ENCODE measurements around the gene SAYSD1.

Gene SAYSD1

GRCh38 chr6:39077882-39078594 is 36.9 kb downstream of the SAYSD1 start:
- no peak for DNase-seq

- no peak for DNase-seq
These were observed 38.1 kb downstream of the SAYSD1 start for GRCh38 chr6:39076623-39077535.

- DNase-seq, result no peak
These were observed 39.0 kb downstream of the SAYSD1 start for GRCh38 chr6:39075807-39076622.

GRCh38 chr6:39075010-39075686 is 39.8 kb downstream of the SAYSD1 start:
- no peak for DNase-seq

- DNase-seq, result no peak
These were observed 40.5 kb downstream of the SAYSD1 start for GRCh38 chr6:39074486-39074885.

- no peak for DNase-seq
These were observed 41.3 kb downstream of the SAYSD1 start for GRCh38 chr6:39073471-39074355.

GRCh38 chr6:39072830-39073229 is 42.2 kb downstream of the SAYSD1 start:
- no peak for DNase-seq

- no peak for DNase-seq
These were observed 46.6 kb downstream of the SAYSD1 start for GRCh38 chr6:39068391-39068790.

- no peak for DNase-seq
These were observed 49.4 kb downstream of the SAYSD1 start for GRCh38 chr6:39065561-39065960.

- no peak for DNase-seq
These were observed 51.5 kb downstream of the SAYSD1 start for GRCh38 chr6:39063526-39063925.

- no peak for DNase-seq
These were observed 52.8 kb downstream of the SAYSD1 start for GRCh38 chr6:39062014-39062740.

- DNase-seq, result no peak
These were observed 53.4 kb downstream of the SAYSD1 start for GRCh38 chr6:39061588-39061987.

GRCh38 chr6:39061182-39061581 is 53.8 kb downstream of the SAYSD1 start:
- no peak for DNase-seq

- DNase-seq, result no peak
These were observed 54.4 kb downstream of the SAYSD1 start for GRCh38 chr6:39060467-39061160.

- DNase-seq, result no peak
These were observed 55.3 kb downstream of the SAYSD1 start for GRCh38 chr6:39059496-39060310.

GRCh38 chr6:39058471-39059147 is 56.4 kb downstream of the SAYSD1 start:
- no peak for DNase-seq

GRCh38 chr6:39057251-39058155 is 57.5 kb downstream of the SAYSD1 start:
- DNase-seq, result no peak

- no peak for DNase-seq
These were observed 58.3 kb downstream of the SAYSD1 start for GRCh38 chr6:39056681-39057080.
